WTC11 (cell line): ENCODE measurements around the gene KCNE4. TPM values are rescaled to one million over a fixed set of nuclear protein-coding genes. Genes with fewer than 3 reads are reported as not detected.

Experiments
- ATAC-seq: fragments of 200-7000 bp; cut with Tn5 transposase; 2 replicates; pipeline ENCODE4 v1.10.0; 2021; ENCODE audit warnings: mild to moderate bottlenecking, moderate library complexity
- CTCF ChIA-PET: fragments of 300-600 bp; sonication (Branson Sonifier 250); formaldehyde crosslinking; loops from one replicate; lab custom pipeline; 2021; ENCODE audit warnings: antibody characterized with exemption; lab: Charles Lee
- POLR2A ChIA-PET: fragments of 350-600 bp; sonication (Branson Sonifier 250); formaldehyde crosslinking; loops from one replicate; lab custom pipeline; 2021; ENCODE audit warnings: antibody characterized with exemption; lab: Charles Lee
- DNase-seq: peaks from one replicate; pipeline ENCODE4 v3.0.0; 2021; ENCODE audit warnings: low spot score
- H3K27ac Mint-ChIP-seq: 2 replicates; pipeline ENCODE4 v1.8.0; 2021; ENCODE audit warnings: mixed read lengths
- H3K27me3 Mint-ChIP-seq: 2 replicates; pipeline ENCODE4 v1.8.0; 2021; ENCODE audit warnings: low read depth, mild to moderate bottlenecking, moderate library complexity, mixed read lengths
- H3K36me3 Mint-ChIP-seq: 2 replicates; pipeline ENCODE4 v1.8.0; 2021; ENCODE audit warnings: mixed read lengths
- H3K4me1 Mint-ChIP-seq: 2 replicates; pipeline ENCODE4 v1.8.0; 2022; ENCODE audit warnings: mixed read lengths
- H3K4me3 Mint-ChIP-seq: 2 replicates; pipeline ENCODE4 v1.8.0; 2021; ENCODE audit warnings: mild to moderate bottlenecking, moderate library complexity, mixed read lengths
- H3K9me3 Mint-ChIP-seq: 2 replicates; pipeline ENCODE4 v1.8.0; 2021; ENCODE audit warnings: mixed read lengths
- AR ChIP-seq: fragments of 250-450 bp; sonication (Bioruptor Pico); IDR thresholded peaks from 2 replicates; pipeline ENCODE4 v1.9.0; 2021; ENCODE audit warnings: mild to moderate bottlenecking
- ATF3 ChIP-seq: sonication (generic); formaldehyde crosslinking; conservative IDR thresholded peaks from 2 replicates; pipeline ENCODE4 v1.8.1; 2022; ENCODE audit warnings: mild to moderate bottlenecking, missing genetic modification reagents
- E2F1 ChIP-seq: sonication (generic); formaldehyde crosslinking; IDR thresholded peaks from 2 replicates; pipeline ENCODE4 v1.8.0; 2022; ENCODE audit warnings: mild to moderate bottlenecking, missing genetic modification reagents
- E2F5 ChIP-seq: sonication (generic); formaldehyde crosslinking; IDR thresholded peaks from 2 replicates; pipeline ENCODE4 v1.8.1; 2022; ENCODE audit warnings: mild to moderate bottlenecking, moderate library complexity, missing genetic modification reagents
- ETV6 ChIP-seq: sonication (generic); formaldehyde crosslinking; IDR thresholded peaks from 2 replicates; pipeline ENCODE4 v1.8.1; 2022; ENCODE audit warnings: mild to moderate bottlenecking, missing genetic modification reagents
- FOXK1 ChIP-seq: sonication (generic); formaldehyde crosslinking; IDR thresholded peaks from 2 replicates; pipeline ENCODE4 v1.8.0; 2022; ENCODE audit warnings: mild to moderate bottlenecking, moderate library complexity, missing genetic modification reagents
- GRHL2 ChIP-seq: fragments of 250-450 bp; sonication (Bioruptor Pico); IDR thresholded peaks from 2 replicates; pipeline ENCODE4 v1.8.0; 2022; ENCODE audit warnings: mild to moderate bottlenecking, moderate library complexity; ENCODE audit not compliant: insufficient replicate concordance, severe bottlenecking
- GTF2I ChIP-seq: fragments of 250-450 bp; sonication (Bioruptor Pico); conservative IDR thresholded peaks from 2 replicates; pipeline ENCODE4 v1.4.0; 2021; ENCODE audit warnings: mild to moderate bottlenecking
- NFYB ChIP-seq: sonication (generic); formaldehyde crosslinking; conservative IDR thresholded peaks from 2 replicates; pipeline ENCODE4 v1.8.0; 2022; ENCODE audit warnings: low read depth, missing genetic modification reagents
- NR1H2 ChIP-seq: sonication (generic); formaldehyde crosslinking; IDR thresholded peaks from 2 replicates; pipeline ENCODE4 v1.9.0; 2021; ENCODE audit warnings: mild to moderate bottlenecking, moderate library complexity, missing genetic modification reagents
- PREB ChIP-seq: sonication (generic); formaldehyde crosslinking; IDR thresholded peaks from 2 replicates; pipeline ENCODE4 v1.8.1; 2022; ENCODE audit warnings: mild to moderate bottlenecking, missing genetic modification reagents, moderate library complexity, borderline replicate concordance
- SMAD3 ChIP-seq: sonication (generic); formaldehyde crosslinking; IDR thresholded peaks from 2 replicates; pipeline ENCODE4 v1.8.0; 2022; ENCODE audit warnings: missing genetic modification reagents, mild to moderate bottlenecking, borderline replicate concordance
- SMAD4 ChIP-seq: sonication (generic); formaldehyde crosslinking; IDR thresholded peaks from 2 replicates; pipeline ENCODE4 v1.8.0; 2022; ENCODE audit warnings: mild to moderate bottlenecking, missing genetic modification reagents
- TEAD4 ChIP-seq: sonication (generic); formaldehyde crosslinking; IDR thresholded peaks from 2 replicates; pipeline ENCODE4 v1.8.0; 2022; ENCODE audit warnings: mild to moderate bottlenecking, missing genetic modification reagents
- ZBTB21 ChIP-seq: sonication (generic); formaldehyde crosslinking; IDR thresholded peaks from 2 replicates; pipeline ENCODE4 v1.8.1; 2023; ENCODE audit warnings: mild to moderate bottlenecking, missing genetic modification reagents, borderline replicate concordance
- ZNF317 ChIP-seq: sonication (generic); formaldehyde crosslinking; IDR thresholded peaks from 2 replicates; pipeline ENCODE4 v1.8.1; 2023; ENCODE audit warnings: low read depth, mild to moderate bottlenecking, moderate library complexity, missing genetic modification reagents, borderline replicate concordance
- ZNF416 ChIP-seq: fragments of 250-450 bp; sonication (Bioruptor Pico); IDR thresholded peaks from 2 replicates; pipeline ENCODE4 v1.9.0; 2021; ENCODE audit warnings: mild to moderate bottlenecking, inconsistent platforms
- ZNF512 ChIP-seq: sonication (generic); formaldehyde crosslinking; IDR thresholded peaks from 2 replicates; pipeline ENCODE4 v1.8.1; 2022; ENCODE audit warnings: missing genetic modification reagents, borderline replicate concordance
- ZNF532 ChIP-seq: fragments of 250-450 bp; sonication (Bioruptor Pico); IDR thresholded peaks from 2 replicates; pipeline ENCODE4 v1.9.0; 2021; ENCODE audit warnings: mild to moderate bottlenecking, borderline replicate concordance
- total RNA-seq: library from RNA; stranded (reverse); gene quantifications from 3 replicates; pipeline ENCODE4 v1.2.3, GENCODE V29; 2021

KCNE4 gene
- total RNA-seq, 1 experiment from 2014 or later, result 0.04 TPM

- no peak for TF ChIP-seq NFYB (CRISPR knock-in tag)
- no peak for TF ChIP-seq TEAD4 (CRISPR knock-in tag)
- no peak for TF ChIP-seq SMAD3 (CRISPR knock-in tag)
- TF ChIP-seq GRHL2 (CRISPR knock-in tag), result no peak
- TF ChIP-seq ATF3 (CRISPR knock-in tag), result no peak
- TF ChIP-seq AR (CRISPR knock-in tag), result no peak
- no peak for TF ChIP-seq FOXK1
- TF ChIP-seq ETV6 (CRISPR knock-in tag), result no peak
- TF ChIP-seq SMAD4 (CRISPR knock-in tag), result no peak
- no peak for TF ChIP-seq NR1H2 (CRISPR knock-in tag)
- TF ChIP-seq ZNF532, result no peak
- TF ChIP-seq ZNF317 (CRISPR knock-in tag), result no peak
- TF ChIP-seq ZBTB21, result no peak
- no peak for TF ChIP-seq PREB (CRISPR knock-in tag)
- no peak for TF ChIP-seq E2F1 (CRISPR knock-in tag)
- TF ChIP-seq ZNF512 (CRISPR knock-in tag), result no peak
- TF ChIP-seq GTF2I (CRISPR knock-in tag), result no peak
- TF ChIP-seq E2F5 (CRISPR knock-in tag), result no peak
- TF ChIP-seq ZNF416, result no peak
- TF ChIP-seq, all 79 proteins: peak for 0
- Mint-ChIP-seq H3K9me3 (peaks cover 4% of the 10 kb centered on the region; the same call in 1 of the 2 replicates), H3K4me3 (no peak overlapping the region), H3K4me1 (peaks cover 10% of the 10 kb centered on the region), H3K36me3 (no peaks in the 10 kb centered on the region), H3K27ac (no peak overlapping the region), H3K27me3 (peaks cover 3% of the 10 kb centered on the region; the same call in 1 of the 2 replicates)
- CTCF ChIA-PET, result no interaction called here
- ATAC-seq (no peak), DNase-seq (no peak)
- POLR2A ChIA-PET, result no interaction called here
Observed at GRCh38 chr2:223095207-223095606, 43.2 kb downstream of the KCNE4 start.
